Measurements from ENCODE around the gene GPRC5A.

GPRC5A gene

DNA sequence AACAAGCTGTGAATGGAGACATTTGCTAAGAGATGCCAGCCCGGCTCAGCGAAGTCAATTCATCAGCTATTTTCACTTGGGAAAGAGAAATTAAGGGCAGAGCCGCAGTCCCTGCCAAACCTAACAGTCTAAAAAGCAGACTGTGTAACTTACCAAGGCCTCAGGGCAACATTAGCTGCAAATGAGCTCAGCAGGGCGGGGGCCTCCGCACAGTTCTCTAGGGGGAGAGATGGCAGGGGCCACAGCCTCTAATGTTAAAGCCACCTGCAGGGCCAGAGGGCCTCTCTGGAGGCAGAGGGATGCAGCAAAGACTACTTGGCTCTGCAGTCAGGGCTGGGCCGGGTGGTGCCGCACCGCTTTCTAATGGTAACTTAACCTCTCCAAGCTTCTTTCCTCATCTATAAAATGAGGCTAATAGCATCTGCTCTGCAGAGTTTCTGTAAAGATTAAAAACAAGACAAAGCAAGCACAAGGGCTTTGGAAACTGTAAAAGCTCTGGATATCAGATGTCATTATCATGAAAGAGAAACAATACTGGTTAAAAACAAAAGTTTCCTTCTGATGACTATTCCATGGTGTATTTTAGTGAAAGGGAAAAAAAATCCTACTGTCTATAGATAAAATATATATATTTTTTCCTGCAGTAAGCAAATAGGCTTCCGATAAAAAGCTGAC is 13.4 kb upstream of the GPRC5A start (continued):
- TF ChIP-seq ZNF16 (tag by site-specific recombination; IDR thresholded peaks at IDR 0.05; ENCODE audit: low read depth) (no peak), ZNF114 (tag by site-specific recombination; IDR thresholded peaks at IDR 0.05) (no peak), GLIS1 (tag by site-specific recombination; IDR thresholded peaks at IDR 0.05) (peak; percentile 81), ATF2 (tag by site-specific recombination; IDR thresholded peaks at IDR 0.05; ENCODE audit: low read depth) (no peak), ZNF416 (tag by site-specific recombination; IDR thresholded peaks at IDR 0.05) (no peak), ZNF560 (tag by site-specific recombination; IDR thresholded peaks at IDR 0.05; ENCODE audit: borderline replicate concordance) (no peak), ZNF37A (tag by site-specific recombination; IDR thresholded peaks at IDR 0.05) (no peak), ZNF175 (tag by site-specific recombination; IDR thresholded peaks at IDR 0.05) (no peak), ZNF157 (tag by site-specific recombination; IDR thresholded peaks at IDR 0.05) (no peak), ZFP37 (tag by site-specific recombination; IDR thresholded peaks at IDR 0.05) (no peak), ZNF791 (tag by site-specific recombination; IDR thresholded peaks at IDR 0.05) (no peak), ZNF776 (tag by site-specific recombination; IDR thresholded peaks at IDR 0.05; ENCODE audit: borderline replicate concordance) (no peak), ZNF600 (tag by site-specific recombination; IDR thresholded peaks at IDR 0.05) (0 out of 2 replicates have a peak, but pooled peaks have one; percentile 42), GFI1B (tag by site-specific recombination; IDR thresholded peaks at IDR 0.05) (no peak), KLF1 (tag by site-specific recombination; IDR thresholded peaks at IDR 0.05) (peak; percentile 94), ZNF664 (tag by site-specific recombination; IDR thresholded peaks at IDR 0.05) (no peak), ZNF777 (tag by site-specific recombination; IDR thresholded peaks at IDR 0.05; ENCODE audit: borderline replicate concordance) (no peak), ZNF473 (tag by site-specific recombination; IDR thresholded peaks at IDR 0.05) (no peak), ZNF654 (tag by site-specific recombination; IDR thresholded peaks at IDR 0.05; ENCODE audit: low read depth) (no peak), ZNF501 (tag by site-specific recombination; IDR thresholded peaks at IDR 0.05) (no peak), ZNF248 (tag by site-specific recombination; IDR thresholded peaks at IDR 0.05) (no peak), ZSCAN16 (tag by site-specific recombination; IDR thresholded peaks at IDR 0.05) (no peak), ZNF10 (tag by site-specific recombination; IDR thresholded peaks at IDR 0.05) (peak; percentile 51; the same call in 1 of the 2 replicates)
- TF ChIP-seq, protein P1, sequence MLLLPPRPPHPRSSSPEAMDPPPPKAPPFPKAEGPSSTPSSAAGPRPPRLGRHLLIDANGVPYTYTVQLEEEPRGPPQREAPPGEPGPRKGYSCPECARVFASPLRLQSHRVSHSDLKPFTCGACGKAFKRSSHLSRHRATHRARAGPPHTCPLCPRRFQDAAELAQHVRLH (tag by site-specific recombination; IDR thresholded peaks at IDR 0.05), result no peak
- TF ChIP-seq, protein P2, sequence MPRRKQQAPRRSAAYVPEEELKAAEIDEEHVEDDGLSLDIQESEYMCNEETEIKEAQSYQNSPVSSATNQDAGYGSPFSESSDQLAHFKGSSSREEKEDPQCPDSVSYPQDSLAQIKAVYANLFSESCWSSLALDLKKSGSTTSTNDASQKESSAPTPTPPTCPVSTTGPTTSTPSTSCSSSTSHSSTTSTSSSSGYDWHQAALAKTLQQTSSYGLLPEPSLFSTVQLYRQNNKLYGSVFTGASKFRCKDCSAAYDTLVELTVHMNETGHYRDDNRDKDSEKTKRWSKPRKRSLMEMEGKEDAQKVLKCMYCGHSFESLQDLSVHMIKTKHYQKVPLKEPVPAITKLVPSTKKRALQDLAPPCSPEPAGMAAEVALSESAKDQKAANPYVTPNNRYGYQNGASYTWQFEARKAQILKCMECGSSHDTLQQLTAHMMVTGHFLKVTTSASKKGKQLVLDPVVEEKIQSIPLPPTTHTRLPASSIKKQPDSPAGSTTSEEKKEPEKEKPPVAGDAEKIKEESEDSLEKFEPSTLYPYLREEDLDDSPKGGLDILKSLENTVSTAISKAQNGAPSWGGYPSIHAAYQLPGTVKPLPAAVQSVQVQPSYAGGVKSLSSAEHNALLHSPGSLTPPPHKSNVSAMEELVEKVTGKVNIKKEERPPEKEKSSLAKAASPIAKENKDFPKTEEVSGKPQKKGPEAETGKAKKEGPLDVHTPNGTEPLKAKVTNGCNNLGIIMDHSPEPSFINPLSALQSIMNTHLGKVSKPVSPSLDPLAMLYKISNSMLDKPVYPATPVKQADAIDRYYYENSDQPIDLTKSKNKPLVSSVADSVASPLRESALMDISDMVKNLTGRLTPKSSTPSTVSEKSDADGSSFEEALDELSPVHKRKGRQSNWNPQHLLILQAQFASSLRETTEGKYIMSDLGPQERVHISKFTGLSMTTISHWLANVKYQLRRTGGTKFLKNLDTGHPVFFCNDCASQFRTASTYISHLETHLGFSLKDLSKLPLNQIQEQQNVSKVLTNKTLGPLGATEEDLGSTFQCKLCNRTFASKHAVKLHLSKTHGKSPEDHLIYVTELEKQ (tag by site-specific recombination; IDR thresholded peaks at IDR 0.05; ENCODE audit: borderline replicate concordance), result 0 out of 2 replicates have a peak, but pooled peaks have one; percentile 26
- TF ChIP-seq, protein P3, sequence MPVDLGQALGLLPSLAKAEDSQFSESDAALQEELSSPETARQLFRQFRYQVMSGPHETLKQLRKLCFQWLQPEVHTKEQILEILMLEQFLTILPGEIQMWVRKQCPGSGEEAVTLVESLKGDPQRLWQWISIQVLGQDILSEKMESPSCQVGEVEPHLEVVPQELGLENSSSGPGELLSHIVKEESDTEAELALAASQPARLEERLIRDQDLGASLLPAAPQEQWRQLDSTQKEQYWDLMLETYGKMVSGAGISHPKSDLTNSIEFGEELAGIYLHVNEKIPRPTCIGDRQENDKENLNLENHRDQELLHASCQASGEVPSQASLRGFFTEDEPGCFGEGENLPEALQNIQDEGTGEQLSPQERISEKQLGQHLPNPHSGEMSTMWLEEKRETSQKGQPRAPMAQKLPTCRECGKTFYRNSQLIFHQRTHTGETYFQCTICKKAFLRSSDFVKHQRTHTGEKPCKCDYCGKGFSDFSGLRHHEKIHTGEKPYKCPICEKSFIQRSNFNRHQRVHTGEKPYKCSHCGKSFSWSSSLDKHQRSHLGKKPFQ (tag by site-specific recombination; IDR thresholded peaks at IDR 0.05), result no peak
- TF ChIP-seq, protein P4, sequence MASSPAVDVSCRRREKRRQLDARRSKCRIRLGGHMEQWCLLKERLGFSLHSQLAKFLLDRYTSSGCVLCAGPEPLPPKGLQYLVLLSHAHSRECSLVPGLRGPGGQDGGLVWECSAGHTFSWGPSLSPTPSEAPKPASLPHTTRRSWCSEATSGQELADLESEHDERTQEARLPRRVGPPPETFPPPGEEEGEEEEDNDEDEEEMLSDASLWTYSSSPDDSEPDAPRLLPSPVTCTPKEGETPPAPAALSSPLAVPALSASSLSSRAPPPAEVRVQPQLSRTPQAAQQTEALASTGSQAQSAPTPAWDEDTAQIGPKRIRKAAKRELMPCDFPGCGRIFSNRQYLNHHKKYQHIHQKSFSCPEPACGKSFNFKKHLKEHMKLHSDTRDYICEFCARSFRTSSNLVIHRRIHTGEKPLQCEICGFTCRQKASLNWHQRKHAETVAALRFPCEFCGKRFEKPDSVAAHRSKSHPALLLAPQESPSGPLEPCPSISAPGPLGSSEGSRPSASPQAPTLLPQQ (tag by site-specific recombination; IDR thresholded peaks at IDR 0.05), result peak; percentile 36; the same call in 1 of the 2 replicates
- TF ChIP-seq, protein P5, sequence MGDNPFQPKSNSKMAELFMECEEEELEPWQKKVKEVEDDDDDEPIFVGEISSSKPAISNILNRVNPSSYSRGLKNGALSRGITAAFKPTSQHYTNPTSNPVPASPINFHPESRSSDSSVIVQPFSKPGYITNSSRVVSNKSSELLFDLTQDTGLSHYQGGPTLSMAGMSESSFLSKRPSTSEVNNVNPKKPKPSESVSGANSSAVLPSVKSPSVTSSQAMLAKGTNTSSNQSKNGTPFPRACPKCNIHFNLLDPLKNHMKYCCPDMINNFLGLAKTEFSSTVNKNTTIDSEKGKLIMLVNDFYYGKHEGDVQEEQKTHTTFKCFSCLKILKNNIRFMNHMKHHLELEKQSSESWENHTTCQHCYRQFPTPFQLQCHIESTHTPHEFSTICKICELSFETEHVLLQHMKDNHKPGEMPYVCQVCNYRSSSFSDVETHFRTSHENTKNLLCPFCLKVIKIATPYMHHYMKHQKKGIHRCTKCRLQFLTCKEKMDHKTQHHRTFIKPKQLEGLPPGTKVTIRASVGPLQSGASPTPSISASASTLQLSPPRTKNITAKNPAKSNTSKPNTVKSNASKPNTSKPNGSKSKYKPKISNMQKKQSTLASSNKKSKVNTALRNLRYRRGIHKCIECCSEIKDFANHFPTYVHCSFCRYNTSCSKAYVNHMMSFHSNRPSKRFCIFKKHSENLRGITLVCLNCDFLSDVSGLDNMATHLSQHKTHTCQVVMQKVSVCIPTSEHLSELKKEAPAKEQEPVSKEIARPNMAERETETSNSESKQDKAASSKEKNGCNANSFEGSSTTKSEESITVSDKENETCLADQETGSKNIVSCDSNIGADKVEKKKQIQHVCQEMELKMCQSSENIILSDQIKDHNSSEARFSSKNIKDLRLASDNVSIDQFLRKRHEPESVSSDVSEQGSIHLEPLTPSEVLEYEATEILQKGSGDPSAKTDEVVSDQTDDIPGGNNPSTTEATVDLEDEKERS (tag by site-specific recombination; IDR thresholded peaks at IDR 0.05), result no peak
- TF ChIP-seq, protein P6, sequence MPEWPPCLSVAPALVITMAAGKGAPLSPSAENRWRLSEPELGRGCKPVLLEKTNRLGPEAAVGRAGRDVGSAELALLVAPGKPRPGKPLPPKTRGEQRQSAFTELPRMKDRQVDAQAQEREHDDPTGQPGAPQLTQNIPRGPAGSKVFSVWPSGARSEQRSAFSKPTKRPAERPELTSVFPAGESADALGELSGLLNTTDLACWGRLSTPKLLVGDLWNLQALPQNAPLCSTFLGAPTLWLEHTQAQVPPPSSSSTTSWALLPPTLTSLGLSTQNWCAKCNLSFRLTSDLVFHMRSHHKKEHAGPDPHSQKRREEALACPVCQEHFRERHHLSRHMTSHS (tag by site-specific recombination; IDR thresholded peaks at IDR 0.05), result no peak

All from HEK293 (cell line).